GM21825 (cell line): ENCODE results near the gene GLRX.

Experiments
- ATAC-seq: cut with Tn5 transposase; IDR thresholded peaks from one replicate; pipeline ENCODE4 v1.9.1; 2021; ENCODE audit warnings: mild to moderate bottlenecking, moderate library complexity; ENCODE audit not compliant: unreplicated experiment

The GLRX gene, protein sequence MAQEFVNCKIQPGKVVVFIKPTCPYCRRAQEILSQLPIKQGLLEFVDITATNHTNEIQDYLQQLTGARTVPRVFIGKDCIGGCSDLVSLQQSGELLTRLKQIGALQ

DNA sequence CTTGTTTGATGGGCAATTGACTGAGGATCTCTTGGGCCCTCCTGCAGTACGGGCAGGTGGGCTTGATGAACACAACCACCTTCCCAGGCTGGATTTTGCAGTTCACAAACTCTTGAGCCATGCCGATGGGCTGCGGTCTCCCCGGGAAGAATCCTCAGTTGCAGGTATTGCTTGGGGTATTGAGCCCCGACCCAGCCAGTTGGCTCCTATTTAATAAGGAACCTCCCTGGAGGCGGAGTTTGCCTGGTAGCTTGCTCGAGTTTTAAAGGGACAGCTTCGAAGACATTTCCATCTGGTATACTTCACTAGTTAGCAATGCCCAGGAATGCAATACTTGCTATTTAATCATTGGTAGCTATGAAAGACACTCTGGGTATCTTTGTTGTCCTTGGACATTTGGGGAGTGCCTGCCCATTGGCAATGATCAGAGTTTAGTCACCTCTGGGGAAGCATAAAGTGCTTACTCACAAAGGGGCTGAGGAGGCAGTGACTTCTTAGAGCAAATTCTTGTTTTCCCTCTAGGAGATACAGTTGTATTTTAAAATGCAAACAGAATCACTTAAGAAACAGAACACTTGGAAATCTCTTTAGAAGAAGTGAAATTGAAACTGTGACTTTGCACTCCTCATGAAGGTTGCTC is at the start of gene GLRX:
Gene GLRX (minus strand): TSS at position 185 of the 640 bp plus-strand sequence. CDS start 64 bp downstream, at position 121.
- ATAC-seq, result peak; percentile 33

- ATAC-seq, result no peak
Observed at GRCh38 chr5:95871146-95871806, 48.8 kb upstream of the GLRX start.

DNA sequence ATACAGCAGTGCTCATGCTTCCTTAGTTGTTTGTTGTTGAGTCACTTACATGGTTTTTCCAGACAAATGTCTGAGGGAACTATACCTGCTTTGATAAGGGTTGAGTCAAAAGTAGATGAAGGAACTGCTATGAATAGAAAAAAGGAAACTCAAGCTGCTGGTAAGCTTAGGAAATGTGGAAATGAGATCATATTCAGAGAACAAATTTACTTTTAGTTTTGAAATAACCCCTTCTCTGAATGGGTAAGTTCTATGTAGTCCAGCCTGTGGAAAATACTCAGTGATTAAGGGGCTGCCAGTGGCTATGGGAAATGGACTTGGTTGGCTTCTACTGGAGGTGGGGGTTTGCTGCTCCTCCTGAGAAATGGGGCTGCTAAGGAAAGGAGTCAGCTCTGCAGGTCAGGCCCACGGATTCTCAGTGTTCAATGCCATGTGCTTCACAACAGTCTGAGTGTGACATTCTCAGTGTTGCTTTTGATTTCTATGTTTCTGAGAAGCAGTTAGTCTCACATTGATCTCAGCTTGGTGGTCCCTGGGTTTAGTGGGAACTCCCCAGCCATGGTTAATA is 47.7 kb upstream of the GLRX start:
- peak; percentile 64 for ATAC-seq

GRCh38 chr5:95869173-95869855 is 46.8 kb upstream of the GLRX start:
- peak; percentile 54 for ATAC-seq

DNA sequence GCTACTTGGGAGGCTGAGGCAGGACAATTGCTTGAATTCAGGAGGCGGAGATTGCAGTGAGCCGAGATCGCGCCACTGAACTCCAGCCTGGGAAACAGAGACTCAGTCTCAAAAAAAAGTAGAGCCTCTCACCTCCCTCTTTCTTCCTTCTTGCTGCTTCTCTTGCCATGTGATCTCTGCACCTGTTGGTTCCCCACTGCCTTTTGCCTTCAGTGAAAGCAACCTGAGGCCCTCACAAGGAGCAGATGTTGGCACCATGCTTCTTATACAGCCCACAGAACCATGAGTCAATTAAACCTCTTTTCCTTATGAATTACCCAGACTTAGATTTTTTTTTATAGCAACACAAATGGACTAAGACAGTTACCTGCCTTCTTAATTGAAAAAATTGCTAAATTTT is 45.6 kb upstream of the GLRX start:
- no peak for ATAC-seq

DNA sequence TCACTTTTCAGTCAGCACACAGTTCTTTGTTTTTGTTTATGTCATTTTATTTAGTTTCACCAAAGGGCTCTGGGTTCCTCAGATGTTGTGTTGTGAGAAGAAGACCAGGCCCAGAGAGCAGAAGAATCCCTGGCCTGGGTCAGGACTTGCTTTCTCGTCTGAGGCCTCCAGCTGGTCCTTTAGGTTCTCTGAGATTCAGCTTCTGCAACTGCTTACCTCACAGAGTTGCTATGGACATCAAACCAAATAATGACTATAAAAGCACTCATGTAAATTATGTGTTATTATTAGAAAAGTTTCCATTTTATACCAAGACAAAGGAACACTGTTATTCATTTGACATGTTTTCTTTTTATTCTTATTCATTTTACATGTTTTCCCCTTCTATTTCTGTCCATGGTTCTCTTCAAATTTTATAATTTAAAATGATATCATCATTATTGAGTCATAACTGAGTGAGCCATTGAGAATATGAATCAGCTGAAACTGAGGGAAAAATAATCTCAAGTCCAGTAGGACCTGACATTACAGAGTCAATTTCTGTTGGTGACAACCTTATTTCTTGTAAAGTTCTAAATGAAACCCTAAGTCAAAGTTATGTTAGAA is 44.0 kb upstream of the GLRX start:
- no peak for ATAC-seq

DNA sequence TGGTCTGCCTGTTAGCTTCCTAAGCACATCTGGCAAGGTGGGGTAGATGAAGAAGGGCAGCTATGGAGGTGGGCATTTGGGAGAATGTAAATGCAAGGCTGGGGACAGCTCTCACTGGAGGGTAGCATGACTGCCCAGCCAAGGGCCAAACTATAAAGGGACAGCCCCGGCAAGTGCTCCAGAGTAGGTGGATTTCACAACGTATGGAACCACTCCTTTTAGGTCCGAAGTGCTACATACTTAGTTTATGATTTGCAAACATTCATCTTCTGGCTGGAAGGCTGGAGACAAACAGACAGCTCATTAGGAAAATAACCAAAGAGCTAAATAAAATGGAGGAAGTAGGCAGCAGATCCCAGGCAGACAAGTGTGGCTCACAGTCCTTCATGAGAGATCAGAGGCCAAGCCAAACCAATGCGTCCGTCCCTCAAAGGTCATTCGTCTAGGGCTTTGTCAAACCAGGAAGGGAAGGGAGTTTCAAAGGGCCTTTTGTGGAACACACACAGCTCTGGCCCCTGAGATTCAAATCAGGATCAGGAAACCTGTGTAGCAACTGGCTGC is 42.5 kb upstream of the GLRX start:
- ATAC-seq, result no peak

DNA sequence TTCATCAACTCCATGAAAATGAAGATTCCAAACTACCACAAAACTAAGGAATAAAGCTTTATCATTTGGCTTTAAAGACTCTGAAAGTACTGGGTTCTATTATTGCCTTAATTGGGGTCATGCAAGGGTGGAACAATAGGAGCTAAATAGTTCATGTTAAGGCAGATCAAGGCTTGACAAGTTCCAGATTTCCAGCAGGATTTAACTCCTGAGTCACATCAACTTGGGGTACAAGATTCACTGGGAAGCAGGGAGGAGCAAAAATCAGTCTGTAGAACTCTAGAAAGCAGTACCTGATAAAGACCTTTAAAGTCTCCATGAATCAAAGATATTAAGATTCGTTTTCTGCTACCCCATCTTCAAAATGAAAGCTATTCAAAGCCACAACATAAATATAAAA is 41.9 kb upstream of the GLRX start:
- no peak for ATAC-seq

DNA sequence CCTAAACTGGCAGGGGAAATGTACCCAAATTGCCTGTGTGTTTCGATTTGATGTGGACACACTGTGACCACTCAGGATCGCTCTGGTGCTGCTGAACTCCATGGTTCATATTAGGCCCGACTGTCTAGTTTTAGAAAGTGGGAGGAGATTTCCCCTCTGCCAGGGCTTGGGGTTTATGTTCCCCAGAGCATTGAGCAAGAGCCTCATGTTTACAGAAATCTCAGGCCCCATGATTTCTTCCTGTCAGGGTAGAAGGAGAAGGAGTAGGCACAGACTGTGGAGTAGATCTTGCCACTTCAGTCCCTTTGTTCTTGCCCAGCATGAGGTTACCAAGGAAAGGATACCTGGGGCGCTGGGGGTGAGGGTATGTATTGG is 40.8 kb upstream of the GLRX start:
- ATAC-seq, result no peak

GRCh38 chr5:95862671-95863382 is 40.3 kb upstream of the GLRX start:
- ATAC-seq, result no peak

DNA sequence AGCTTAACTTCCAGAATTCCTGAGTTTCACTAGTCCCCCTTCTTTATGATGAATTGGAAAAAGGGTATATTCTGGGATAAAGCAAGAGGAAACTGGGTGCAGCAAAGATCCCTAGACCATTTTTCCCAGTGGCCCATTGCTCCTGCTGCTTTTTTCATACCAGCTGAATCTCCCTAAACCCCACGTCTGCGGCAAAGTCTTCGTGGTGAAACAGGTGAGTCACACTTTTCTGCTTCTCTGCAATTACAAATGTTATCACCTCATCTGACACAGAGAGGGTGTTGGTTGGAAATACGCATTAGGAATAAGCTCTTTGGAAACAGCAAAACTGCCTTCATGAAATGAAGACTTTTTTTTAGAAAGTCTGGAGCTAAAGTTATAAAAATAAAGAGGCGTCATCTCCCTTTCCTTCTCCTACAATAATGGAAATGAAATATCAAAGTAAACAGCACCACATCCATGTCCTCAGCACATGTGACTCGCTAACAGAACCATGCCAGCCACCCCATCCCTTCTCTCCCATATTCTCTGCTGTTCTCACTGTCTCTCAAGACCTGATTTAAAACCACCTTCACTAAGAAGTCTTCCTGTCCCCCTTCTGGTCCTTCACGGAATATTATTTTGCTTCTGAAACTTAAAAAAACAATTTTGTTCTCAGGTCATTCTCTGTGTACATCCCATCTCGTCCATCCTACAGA is 39.5 kb upstream of the GLRX start:
- no peak for ATAC-seq

DNA sequence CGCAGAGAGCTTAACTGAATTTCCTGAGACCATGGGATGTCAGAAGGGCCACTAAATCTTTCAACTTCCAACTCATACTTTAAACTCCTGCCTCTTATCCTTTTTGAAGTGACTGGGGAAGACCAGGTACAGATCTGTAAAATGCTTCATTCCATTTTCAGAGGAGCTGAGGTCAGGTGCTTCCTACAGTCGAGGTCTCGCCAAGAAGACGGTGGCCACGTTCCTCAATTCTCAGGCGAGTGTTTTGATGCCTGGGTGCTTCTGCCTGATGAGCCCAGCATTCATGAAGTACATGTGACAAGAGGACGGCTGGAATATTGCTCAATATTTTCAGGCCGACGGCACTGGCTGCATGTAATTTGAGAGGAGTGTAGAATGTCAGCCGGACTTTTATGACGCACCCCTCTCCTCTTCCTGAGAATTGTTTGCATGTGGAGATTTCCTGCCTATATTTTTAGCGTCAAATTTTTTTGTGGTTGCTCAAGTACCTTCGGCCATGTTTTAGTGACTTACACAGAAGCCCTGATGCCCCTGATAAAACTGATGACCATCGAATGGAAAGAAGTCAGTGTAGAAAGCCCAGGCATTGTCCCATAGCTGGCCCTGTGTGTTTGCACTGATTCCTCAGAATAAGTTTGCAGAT is 38.8 kb upstream of the GLRX start:
- no peak for ATAC-seq

DNA sequence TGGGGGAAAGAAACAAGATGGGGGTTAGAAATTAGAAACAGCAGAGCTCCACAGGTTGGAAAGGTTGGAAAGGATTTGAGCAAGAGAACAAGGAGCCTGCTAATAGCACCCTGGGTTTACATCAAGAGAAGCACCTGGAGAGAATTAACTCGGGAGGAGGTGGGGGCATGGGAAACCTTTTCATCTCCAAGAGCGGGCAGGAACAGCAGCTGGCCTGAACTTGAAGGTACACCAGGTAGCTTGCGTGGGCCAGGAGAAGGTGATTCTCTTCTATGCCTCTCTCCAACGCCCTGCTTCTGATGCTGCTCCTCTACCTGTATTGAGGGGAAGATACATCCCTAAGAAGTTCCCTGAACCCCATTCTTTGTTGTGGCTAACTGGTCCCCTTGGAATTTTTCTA is 37.1 kb upstream of the GLRX start:
- no peak for ATAC-seq

DNA sequence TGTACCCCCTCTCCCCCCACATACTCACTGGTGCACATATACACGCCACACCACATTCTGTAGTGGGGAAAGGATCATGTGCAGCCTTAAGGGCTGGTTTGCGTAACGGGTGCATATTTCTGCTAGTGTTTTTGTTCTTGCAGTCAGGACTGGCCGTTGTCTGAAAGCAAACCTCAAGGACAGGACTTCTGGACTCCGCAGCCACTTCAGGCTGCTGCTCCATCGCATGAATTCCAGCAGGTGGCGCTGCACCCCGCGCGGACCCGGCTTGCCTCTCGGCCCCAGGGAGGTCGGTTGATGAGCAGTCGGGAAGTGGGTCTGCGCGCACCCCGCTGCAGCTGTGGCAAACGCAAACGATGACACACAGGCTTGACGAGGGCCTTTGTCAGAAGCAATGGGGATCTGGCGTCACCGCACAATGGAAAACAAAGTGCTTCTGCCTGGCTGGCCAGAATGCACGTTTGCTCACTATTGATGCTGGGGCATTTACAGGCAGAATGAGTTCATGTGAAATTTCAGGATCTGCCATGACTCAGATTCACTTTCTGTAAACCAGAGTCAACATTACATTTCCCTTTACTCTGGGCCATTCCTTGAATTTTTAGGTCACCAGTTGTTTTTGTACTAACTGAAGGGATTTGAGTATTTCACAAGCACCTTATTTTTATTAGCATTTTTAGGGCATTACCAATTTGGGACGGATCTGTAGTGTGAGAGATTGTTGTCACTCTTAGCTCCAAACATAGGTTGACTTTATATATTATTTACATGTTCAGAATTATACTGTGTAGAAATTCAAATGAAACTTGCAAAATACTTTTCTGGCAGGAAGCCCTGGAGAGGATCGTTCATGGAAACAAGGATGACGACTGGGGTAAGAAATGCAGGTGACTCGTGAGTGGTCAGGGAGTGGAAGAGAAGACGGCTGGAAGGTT is 36.4 kb upstream of the GLRX start:
- ATAC-seq, result peak; percentile 95

GRCh38 chr5:95858023-95858461 is 35.5 kb upstream of the GLRX start:
- no peak for ATAC-seq

- no peak for ATAC-seq
Observed at GRCh38 chr5:95857185-95857945, 34.8 kb upstream of the GLRX start.

DNA sequence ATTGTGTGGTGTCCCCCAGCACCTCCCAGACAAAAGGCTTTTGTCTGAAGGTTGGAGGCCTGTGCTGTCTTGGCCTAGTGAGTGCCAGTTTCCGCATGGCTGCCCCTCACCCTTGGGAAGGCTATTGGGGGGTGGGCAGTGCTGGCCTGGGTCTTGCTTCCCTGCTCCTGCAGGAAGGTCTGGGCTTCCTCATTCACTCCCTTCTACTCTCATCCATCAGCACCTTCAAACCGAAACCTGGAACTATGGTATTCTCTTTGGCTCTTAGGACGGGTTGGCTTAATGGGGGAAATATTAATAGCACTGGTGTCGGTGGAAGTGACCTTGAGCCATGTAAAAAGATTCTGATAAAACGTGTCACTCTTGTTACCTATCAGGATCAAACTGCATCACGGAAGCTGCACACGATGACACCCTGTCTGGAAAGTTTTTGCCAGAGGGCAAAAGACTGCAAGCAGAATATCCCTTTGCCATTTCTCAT is 34.0 kb upstream of the GLRX start:
- no peak for ATAC-seq
